ENCODE data around the gene GPR158.

DNA sequence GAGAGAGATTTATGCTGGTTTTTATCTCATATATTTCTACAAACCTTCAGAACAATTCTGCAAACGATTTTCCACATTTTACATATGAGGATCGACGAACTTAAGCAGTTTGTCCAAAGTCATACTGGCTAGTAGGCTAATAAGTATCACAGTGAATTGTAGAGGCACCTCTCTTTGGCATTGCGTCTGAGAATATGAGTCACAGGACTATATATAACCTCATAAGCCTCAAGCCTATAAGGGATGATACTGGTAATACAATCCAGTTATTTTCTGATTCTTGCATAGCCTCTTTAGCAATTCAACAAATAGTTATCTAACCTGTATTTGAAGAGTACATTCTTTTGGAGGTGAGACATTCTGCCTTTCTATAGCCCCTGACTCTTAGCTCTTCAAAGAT is 129.8 kb downstream of the GPR158 start:
- TF ChIP-seq EZH2 (IDR thresholded peaks at IDR 0.05; ENCODE audit: low read depth, low read length, severe bottlenecking) (no peak), BRCA1 (IDR thresholded peaks at IDR 0.05; ENCODE audit: low read depth, low read length) (no peak), EP300 (IDR thresholded peaks at IDR 0.05; ENCODE audit: borderline replicate concordance in 1 of 2, low read depth in 2 of 2, low read length in 2 of 2) (no peak), SIN3A (conservative IDR thresholded peaks at IDR 0.05 in 1 of 2, IDR thresholded peaks at IDR 0.05 in 1 of 2; ENCODE audit: low read depth in 1 of 2, low read length in 2 of 2) (no peak), CTCF (IDR thresholded peaks at IDR 0.05; ENCODE audit: control extremely low read depth in 1 of 3, insufficient read depth in 1 of 3, low read depth in 1 of 3, low read length in 3 of 3) (no peak), ZNF274 (IDR thresholded peaks at IDR 0.05; ENCODE audit: borderline replicate concordance, extremely low read depth, low read length) (no peak), SRF (IDR thresholded peaks at IDR 0.05; ENCODE audit: low read depth, low read length) (no peak), PHF8 (conservative IDR thresholded peaks at IDR 0.05; ENCODE audit: low read depth, low read length) (no peak), RFX5 (IDR thresholded peaks at IDR 0.05; ENCODE audit: borderline replicate concordance, low read depth, low read length) (no peak), POLR2AphosphoS5 (IDR thresholded peaks at IDR 0.05; ENCODE audit: low read depth, low read length) (no peak)
- TF ChIP-seq, protein P1, sequence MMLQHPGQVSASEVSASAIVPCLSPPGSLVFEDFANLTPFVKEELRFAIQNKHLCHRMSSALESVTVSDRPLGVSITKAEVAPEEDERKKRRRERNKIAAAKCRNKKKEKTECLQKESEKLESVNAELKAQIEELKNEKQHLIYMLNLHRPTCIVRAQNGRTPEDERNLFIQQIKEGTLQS (IDR thresholded peaks at IDR 0.05; ENCODE audit: insufficient read depth, low read depth, low read length), result no peak
